ENCODE measurements around the gene FATE1.

DNA sequence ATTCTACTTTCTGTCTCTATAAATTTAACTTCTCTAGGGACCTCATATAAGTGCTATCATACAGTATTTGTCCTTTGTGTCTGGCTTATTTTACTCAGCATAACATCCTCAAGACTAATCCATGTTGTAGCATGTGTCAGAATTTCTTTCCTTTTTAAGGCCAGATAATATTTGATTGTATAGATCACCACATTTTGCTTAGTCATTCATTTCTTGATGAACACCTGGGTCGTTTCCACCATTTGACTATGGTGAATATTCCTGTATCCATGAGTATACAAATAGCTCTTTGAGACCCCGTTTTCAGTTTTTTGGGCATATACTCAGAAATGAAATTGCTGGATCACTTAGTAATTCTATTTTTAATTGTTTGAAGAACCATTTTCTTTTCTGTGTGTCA, 30.7 kb downstream of the FATE1 start:
- TF ChIP-seq, protein P1, sequence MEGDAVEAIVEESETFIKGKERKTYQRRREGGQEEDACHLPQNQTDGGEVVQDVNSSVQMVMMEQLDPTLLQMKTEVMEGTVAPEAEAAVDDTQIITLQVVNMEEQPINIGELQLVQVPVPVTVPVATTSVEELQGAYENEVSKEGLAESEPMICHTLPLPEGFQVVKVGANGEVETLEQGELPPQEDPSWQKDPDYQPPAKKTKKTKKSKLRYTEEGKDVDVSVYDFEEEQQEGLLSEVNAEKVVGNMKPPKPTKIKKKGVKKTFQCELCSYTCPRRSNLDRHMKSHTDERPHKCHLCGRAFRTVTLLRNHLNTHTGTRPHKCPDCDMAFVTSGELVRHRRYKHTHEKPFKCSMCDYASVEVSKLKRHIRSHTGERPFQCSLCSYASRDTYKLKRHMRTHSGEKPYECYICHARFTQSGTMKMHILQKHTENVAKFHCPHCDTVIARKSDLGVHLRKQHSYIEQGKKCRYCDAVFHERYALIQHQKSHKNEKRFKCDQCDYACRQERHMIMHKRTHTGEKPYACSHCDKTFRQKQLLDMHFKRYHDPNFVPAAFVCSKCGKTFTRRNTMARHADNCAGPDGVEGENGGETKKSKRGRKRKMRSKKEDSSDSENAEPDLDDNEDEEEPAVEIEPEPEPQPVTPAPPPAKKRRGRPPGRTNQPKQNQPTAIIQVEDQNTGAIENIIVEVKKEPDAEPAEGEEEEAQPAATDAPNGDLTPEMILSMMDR (IDR thresholded peaks at IDR 0.05) = no peak
- TF ChIP-seq POLR2AphosphoS5 (IDR thresholded peaks at IDR 0.05) (no peak), POLR2A (IDR thresholded peaks at IDR 0.05) (no peak), EP300 (IDR thresholded peaks at IDR 0.05) (no peak)
